HG02642 (cell line): ENCODE data around the gene GRIN2C.

Source experiments
- ATAC-seq: cut with Tn5 transposase; IDR thresholded peaks from one replicate; pipeline ENCODE4 v1.9.1; 2021; ENCODE audit warnings: mild to moderate bottlenecking; ENCODE audit not compliant: unreplicated experiment, poor library complexity

Gene GRIN2C

DNA sequence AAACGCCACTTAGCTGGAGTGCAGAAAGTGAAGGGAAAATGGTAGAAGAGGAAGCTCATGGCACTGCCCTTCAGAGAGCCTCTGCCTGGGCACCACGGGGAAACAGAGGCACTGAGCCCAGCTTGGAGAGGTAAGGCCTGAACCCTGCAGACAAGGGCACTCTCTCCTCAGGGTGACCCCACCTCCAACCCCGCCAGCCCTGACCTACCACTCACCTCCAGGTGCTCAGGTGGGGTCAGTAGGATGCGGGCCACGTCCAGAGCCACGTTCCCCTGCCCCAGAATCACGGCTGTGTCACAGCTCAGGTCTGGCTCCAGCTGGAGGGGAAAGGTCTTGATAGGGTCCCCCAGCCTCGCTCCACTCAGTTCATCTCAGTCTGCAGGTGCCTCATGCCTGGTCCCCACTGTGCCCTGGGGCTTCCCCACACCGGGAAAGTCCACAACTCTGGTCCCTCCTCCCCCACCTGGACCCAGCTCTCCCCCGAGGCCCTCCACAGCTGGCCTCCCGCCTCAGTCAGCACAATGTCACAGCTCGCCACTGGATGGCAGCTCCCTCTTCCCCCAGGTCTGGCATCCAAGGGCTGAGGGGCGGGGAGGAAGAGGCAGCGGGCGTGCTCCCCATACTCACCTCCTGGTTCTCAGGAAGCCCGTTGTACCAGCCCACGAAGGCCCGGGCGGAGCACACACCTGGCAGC, 6.0 kb upstream of the GRIN2C start:
- no peak for ATAC-seq

DNA sequence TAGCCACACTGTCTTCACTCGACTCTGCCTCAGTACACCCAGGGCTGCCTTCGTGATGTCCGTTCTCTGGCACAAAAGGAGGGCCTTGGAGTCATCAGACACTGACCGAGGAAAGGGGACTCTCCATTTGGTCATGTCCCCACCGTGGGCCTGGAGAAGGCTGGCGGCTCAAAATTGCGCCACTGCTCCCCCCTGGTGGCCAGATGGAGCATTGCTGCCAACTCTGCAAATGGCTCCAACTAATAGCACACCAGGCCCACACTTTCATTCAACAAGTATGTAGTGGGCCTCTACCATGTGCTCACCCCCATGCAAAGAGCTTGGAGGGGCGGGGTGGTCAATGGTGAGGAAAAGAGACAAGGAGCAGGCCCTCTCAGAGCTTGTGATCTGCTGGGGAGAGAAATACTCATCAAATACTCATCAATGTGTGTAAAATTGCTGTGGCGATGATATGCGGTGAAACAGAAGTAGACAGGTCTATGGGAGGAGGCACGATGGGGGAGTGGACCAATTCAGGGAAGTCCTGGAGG, 5.2 kb upstream of the GRIN2C start:
- no peak for ATAC-seq

DNA sequence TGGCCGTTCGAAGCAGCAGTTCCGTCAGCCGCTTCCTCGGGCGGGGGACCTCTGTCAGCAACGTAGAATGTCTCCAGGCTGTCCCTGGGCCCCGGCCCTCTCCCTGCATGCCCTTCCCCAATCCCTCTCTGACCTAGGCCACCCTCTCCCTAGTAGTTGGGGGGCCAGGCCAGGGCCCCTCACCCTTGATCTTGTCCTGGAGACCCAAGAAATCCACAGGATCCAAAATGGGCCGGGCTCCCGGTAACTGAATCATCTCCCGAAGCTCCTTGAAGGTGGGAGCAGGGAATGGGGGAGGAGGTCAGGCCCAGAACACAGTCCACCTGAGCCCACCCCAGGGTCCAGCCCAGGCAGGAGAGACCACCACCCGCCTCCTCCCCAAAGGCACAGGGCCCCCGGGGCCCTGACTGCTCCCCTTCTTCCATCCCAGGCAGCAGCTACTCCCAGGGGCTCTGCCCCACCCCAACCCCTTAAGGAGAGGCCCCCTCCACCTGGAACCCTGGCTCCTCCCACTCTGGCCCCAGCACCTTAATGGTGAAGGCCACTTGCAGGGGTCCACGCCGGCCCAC, 4.7 kb upstream of the GRIN2C start:
- no peak for ATAC-seq

DNA sequence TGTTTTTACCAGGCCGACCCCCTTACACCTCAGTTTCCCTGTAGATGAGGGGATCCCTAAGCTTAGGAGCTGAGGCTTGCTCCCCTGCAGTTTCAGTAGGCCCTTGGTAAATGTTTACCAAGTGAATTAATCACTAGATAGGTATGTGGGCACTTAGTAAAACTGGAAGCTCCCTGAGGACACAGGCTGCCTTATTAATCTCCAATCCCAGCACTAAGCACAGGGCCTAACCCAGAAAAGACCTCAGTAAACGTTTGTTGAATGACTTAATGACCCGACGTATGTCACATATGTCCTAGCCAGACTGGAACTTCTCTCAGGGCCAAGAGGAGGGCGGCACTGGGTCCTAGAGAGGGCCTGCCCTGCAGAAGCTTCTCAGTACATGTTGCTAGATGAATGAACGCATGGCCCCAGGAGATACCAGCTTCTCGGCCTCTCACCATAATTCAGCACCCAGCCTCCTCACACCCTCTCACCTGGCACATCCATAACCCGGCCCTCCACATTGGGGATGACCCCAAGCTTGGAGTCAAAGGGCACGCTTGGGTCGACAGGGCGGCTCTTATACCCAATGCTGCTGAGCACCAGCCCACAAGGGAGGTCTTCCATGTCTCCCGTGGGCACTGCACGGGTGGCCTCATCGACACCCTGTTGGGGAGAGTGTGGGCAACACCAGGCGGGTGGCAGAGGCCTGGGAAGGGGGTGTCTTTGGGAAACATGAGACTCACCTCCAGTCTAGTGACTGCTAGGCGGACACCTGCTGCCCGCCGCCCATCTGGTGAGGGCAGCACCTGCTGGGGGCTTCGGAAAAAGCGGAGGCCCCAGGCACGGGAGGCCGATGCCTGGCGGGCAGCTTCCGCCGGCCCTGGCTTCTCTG, 4.0 kb upstream of the GRIN2C start:
- ATAC-seq: no peak

DNA sequence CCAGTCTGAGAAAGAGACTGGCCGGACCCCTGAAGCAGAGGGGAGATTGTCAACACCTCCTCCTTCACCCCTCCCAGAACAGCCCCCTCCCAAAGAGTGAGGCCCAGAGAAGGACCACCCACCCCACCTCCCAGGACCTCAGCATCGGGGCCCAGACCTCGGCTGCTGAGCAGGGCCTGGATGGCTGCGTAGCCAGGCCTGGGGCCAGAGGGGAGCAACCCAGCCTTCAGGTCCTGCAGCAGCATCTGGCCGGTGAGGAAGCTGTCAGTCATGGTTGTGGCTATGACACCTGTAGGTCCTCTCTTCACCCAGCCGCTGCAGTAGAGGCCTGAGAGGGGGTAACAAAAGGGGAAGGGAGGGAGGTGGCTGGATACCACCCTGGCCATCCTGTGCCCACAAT, 3.2 kb upstream of the GRIN2C start:
- no peak for ATAC-seq

DNA sequence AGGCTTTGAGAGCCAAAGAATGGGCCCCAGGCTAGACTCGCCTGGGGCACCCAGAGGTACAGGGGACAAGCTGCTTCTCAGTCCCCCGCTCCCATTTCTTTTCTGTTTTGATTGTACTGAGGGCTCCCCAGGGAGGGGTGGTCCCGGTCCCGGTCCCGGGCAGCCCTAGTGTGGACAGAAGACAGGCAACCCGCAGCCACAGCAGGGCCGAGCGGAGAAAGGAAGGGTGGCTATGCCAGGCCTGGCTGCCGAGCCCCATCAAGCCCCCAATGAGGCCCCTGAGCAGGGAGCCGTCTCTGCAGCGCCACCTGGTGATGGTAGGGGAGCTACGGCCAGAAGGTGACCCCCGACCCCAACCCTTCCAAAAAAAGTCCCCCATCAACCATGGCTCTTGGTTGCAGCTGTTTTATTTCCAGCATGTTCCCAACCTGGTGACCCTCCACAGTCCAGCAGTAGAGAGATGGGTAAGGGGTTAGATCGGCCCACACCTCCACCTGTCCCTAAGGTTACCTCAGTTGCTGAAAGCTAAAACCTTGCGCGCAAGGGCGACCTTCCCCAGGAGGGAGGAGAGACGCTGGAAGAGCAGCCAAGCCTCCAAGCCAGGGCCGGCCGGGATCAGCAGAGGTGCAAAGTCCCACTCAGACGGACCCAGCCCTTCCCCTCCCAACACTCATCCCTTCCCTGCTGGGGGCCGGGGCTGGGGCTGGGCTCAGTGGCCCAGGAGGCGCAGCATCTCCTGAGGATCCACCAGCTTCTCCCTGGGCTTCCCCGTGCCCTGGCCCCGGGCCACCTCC, 2.6 kb upstream of the GRIN2C start:
- ATAC-seq: no peak

DNA sequence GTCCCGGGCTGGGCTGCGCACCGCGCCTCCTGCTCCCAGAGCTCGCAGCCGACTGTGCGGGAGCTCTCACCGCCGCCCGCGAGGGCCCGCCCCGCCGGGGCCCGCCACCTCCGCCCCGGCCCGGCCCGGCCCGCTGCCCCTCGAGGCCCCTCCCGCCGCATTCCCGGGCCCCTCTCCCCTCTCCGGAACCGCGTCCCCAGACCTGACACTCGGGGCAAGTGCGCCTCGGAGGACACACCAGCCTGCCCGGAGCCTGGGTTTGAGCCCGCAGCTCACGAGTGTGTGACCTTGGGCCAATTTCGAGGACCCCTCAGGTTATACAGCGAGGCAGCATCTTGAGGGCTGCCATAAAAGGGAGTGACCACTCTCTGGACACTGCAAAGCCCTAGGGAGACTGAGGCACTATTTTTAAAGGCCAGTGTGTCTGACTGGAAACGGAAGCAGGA, 2.0 kb upstream of the GRIN2C start:
- no peak for ATAC-seq

- ATAC-seq: no peak
Observed at GRCh38 chr17:74860872-74861661, 1.4 kb upstream of the GRIN2C start.

GRCh38 chr17:74860229-74860871, 665 bp upstream of the GRIN2C start:
- no peak for ATAC-seq

DNA sequence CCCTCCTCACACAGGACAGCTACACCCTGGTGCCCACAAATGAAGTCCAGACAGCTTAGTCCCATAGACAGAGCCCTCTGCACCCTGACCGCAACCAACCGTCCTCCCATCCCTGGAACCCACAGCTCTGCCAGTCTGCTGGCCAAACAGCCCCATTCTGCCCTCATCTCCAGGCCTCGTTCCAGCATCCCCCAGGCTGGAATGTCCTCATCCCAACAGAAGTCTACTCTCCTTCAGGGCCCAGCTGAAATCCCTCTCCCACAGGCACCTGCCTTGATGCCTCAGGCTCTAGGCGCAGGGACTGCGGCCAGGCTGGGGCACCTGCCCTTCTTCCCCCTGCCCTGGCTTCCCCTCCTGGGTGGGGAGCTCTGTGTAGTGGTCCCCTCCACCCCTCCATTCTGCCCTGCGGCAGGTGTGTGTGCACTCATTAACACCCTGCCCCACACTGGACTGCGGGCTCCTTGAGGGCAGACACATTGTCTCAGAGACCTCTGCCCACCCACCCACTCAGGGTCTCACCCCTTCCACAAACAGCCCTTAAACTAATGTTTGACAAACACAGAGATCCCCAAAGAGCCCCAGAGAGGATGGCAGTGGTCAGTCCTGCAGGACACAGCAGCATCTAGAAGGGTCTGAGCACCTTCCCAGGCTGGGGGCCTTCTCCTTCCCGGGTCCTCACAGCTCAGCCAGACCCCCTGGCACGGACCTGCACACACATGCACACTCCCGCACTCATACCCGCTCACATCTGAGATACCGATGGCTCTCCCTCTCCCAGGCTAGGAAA, 820 bp downstream of the GRIN2C start:
- ATAC-seq: no peak

DNA sequence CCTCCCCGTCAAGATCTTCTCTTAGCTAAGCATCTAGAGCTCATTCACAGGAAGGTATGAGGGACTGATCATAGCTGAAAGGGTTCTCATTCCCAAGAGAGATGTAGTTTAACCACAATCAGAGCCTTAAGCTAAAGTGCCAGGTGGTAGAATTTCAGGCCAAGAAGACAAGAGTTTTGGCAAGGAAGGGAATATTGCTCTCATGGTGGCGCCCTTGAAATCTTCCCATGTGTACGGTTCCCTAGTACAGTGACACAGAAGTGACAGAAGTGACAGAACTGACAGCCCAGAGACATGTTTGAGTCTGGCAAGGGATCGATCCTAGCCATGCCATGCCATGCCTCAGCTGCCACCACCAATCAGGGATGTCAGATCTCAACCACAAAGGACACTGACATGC, 2.5 kb downstream of the GRIN2C start:
- ATAC-seq: no peak

DNA sequence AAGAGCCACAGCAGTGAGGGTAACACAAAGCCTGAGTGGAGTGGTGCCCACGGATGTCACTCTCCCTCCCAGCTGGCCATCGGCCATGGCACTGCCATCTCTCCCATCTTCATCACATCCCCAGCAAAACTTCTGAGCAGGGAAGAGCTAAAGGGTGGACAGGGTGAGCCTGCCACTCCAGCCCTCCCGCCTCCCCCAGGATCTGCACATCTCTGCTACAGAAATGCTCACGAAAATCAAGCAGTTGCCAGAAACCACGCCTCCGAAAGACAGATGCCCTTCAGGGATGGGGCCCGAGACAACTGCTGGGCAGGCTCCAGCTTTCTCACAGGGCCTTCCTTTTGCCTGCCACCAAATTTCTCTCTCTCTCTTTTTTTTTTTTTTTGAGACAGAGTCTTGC, 3.6 kb downstream of the GRIN2C start:
- no peak for ATAC-seq

- no peak for ATAC-seq
Observed at GRCh38 chr17:74855323-74855722, 4.4 kb downstream of the GRIN2C start.

DNA sequence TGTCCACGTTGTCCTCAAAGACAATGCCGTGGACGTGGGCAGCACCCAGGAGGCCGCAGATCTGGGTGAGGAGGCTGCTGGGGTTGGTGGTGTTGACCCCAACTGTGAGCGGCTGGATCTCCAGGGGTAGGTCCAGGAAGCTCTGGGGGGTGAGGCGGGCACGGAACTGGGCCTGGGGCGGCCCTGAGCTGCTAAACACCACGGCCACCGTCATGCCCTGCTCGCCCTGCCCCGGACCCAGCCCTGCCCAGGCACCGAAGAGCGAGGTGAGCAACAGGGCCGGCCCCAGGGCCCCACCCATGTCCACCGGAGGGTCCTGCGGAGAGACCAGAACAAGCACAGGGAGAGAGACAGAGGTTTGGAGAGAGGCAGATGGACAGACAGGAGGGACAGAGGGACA, 4.9 kb downstream of the GRIN2C start:
- ATAC-seq: no peak

- no peak for ATAC-seq
Observed at GRCh38 chr17:74853669-74854068, 6.0 kb downstream of the GRIN2C start.

GRCh38 chr17:74853048-74853397, 6.7 kb downstream of the GRIN2C start:
- no peak for ATAC-seq

GRCh38 chr17:74852237-74853047, 7.2 kb downstream of the GRIN2C start:
- no peak for ATAC-seq
